SK-N-SH treated with all-trans-retinoic acid at 6 μM for 48 hours (cell line): ENCODE measurements around the gene DBR1.

Experiments used
- CREB5 ChIP-seq: fragments of 250-450 bp; sonication (Bioruptor Pico); IDR thresholded peaks from 2 replicates; pipeline ENCODE4 v1.5.1; 2020; ENCODE audit warnings: low read depth, mild to moderate bottlenecking, moderate library complexity
- CSDC2 ChIP-seq: fragments of 250-450 bp; sonication (Bioruptor Pico); IDR thresholded peaks from 2 replicates; pipeline ENCODE4 v1.5.0; 2020; ENCODE audit warnings: mild to moderate bottlenecking, moderate library complexity
- ISL1 ChIP-seq: fragments of 250-450 bp; sonication (Bioruptor Pico); IDR thresholded peaks from 2 replicates; pipeline ENCODE4 v2.1.2; 2022; ENCODE audit warnings: mild to moderate bottlenecking, moderate library complexity
- PPARA ChIP-seq: fragments of 250-450 bp; sonication (Bioruptor Pico); IDR thresholded peaks from 2 replicates; pipeline ENCODE4 v1.5.0; 2020; ENCODE audit warnings: mild to moderate bottlenecking, borderline replicate concordance
- SNAI2 ChIP-seq: fragments of 250-450 bp; sonication (Bioruptor Pico); IDR thresholded peaks from 2 replicates; pipeline ENCODE4 v1.5.0; 2020; ENCODE audit warnings: mild to moderate bottlenecking, moderate library complexity
- TSHZ2 ChIP-seq: fragments of 250-450 bp; sonication (Bioruptor Pico); IDR thresholded peaks from 2 replicates; pipeline ENCODE4 v1.5.0; 2020; ENCODE audit warnings: mild to moderate bottlenecking, moderate library complexity
- ZNF70 ChIP-seq: fragments of 450-650 bp; formaldehyde crosslinking; IDR thresholded peaks from 2 replicates; pipeline ENCODE4 v1.5.0; 2020; ENCODE audit warnings: mild to moderate bottlenecking, moderate library complexity
- ZNF8 ChIP-seq: fragments of 450-650 bp; formaldehyde crosslinking; IDR thresholded peaks from 2 replicates; pipeline ENCODE4 v1.5.0; 2020; ENCODE audit warnings: mild to moderate bottlenecking, moderate library complexity

GRCh38 chr3:138119423-138119766 lies 55.3 kb downstream of the DBR1 start:
- TF ChIP-seq PPARA (CRISPR knock-in tag) (no peak), SNAI2 (CRISPR knock-in tag) (no peak), TSHZ2 (CRISPR knock-in tag) (no peak), ZNF8 (CRISPR knock-in tag) (no peak), ISL1 (CRISPR knock-in tag) (no peak), ZNF70 (no peak), CREB5 (CRISPR knock-in tag) (no peak), CSDC2 (CRISPR knock-in tag) (no peak)
